GM19397 (cell line): ENCODE data around the gene POLD3.
"Not testable (repeated sequence)": the region's sequence is repeated elsewhere in the genome, so short reads cannot be mapped to it uniquely, and the experiment has no call there.

Experiments
- ATAC-seq: cut with Tn5 transposase; IDR thresholded peaks from one replicate; pipeline ENCODE4 v1.9.1; 2021; ENCODE audit warnings: mild to moderate bottlenecking, moderate library complexity; ENCODE audit not compliant: unreplicated experiment

The POLD3 gene

DNA sequence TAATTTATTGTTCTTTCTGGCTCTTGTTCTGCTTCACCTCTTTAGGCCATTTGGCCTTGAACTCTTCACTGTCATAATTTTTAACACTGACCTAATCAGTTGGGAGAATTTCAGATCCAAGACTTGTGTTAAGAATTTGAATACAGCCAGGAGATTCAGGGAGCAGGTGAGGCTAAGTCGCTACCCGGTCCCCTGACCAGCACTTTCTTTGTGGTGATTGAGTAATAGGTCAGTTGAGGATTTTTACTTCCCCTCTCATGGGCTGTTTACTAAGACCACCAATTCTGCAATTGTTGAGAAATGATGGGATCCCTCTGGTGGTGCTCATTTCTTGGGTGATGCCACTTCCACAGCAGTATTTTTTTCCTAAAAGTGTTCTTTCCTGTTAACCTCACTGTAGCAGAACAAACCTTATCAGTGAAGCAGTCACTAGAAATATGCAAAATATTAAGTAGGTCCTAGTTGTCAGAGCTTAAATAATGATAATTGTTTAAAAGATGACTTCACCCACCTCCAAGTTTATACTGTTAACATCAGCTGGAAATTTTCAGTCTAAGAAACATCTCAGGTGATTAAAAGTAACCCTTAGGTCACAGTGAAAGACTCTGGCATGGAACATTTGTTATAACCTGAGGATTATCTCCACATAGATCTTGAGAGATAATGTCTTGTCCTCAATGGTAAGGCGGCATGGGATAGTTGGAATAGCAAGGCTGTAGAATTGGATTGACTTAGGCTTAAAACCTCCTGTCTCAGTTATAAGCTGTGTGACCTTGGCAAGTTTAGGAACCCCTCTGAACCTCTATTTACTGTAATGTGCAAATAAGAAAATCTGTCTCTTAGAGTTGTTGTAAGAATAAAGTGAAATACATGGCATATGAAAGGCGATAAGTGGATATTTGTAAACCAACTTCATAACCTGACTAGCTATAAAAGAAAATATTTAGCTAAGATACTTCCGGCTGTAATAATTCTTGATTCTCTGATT, 41.3 kb downstream of the POLD3 start:
- no peak for ATAC-seq

DNA sequence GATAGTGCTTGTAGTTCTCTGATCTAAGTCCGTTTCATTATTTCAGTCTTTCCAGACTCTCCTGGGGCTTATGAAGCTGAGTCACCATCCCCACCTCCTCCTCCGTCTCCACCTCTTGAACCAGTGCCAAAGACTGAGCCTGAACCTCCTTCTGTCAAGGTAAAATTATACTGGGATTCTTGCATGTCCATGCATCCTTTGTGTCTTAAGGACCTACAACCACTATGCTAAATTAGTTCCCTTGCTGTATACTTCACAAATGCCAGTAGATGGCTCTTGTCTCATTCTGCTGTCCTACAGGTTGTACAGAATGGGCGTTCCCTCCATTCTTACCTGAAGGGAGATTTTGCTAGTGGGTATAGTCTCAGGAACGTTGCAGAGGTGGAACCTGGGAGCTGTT, 42.2 kb downstream of the POLD3 start:
- no peak for ATAC-seq

DNA sequence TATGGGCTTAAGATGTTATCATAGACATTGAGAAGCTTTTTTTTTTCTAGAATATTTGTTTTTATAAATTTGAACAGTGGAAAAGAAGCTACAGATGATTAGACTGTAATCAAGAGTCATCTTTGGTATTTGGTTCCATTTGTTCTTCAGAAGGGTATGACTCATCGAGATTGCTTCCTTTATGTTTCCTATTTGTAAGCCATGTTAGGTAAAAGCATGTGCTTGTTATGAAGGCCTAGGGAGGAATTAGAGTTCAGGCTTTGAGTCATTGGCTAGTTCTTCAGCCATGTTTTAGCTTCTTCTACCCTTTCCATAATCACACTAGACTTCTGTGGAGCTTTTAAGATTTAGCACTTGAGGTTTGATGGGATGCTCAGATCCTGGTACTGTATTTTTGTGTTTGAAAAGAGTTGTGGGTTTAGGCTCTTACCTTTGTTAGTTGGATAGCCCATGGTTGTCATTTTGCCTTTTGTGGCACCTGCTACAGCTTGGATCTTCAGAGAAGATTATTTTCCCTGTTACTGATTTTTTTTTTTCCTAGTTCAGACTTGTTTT, 44.3 kb downstream of the POLD3 start:
- ATAC-seq = no peak

DNA sequence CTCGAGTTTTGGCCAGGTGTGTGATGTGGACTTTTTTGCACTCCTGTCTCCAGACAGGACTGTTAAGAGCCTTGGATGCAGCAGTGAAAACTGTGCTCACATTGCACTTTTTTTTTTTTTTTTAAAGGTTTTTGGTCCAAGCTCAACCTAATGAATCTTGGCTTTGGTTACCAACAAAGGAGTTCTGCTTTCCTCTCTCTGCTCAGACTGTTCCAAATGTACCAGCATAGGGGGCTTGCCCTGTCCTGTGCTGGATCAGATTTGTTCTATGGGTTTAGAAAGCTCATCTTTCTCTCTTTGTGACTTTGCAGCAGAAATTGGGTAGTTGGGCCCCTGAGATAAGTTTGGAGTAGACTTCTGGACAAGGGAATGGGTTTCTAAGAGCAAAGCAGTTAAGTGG, 45.3 kb downstream of the POLD3 start:
- ATAC-seq = no peak

DNA sequence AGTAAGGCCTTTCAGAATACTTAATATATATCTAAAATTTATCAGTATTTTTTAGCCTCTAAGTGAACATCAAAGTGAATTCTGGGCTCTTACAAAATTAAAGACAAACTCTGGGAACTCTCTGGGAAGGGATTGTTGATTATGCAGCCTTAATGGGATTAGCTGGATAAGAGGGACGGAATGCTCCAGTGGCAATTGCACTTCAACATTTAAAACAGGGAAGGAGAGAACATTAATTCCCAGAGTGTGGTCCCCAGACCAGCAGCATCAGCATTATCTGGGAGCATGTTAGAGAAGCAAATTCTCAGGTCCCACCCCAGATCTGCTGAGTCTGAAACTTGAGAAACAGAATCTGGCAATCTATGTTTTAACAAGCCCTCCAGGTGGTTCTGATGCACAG, 46.5 kb downstream of the POLD3 start:
- no peak for ATAC-seq

DNA sequence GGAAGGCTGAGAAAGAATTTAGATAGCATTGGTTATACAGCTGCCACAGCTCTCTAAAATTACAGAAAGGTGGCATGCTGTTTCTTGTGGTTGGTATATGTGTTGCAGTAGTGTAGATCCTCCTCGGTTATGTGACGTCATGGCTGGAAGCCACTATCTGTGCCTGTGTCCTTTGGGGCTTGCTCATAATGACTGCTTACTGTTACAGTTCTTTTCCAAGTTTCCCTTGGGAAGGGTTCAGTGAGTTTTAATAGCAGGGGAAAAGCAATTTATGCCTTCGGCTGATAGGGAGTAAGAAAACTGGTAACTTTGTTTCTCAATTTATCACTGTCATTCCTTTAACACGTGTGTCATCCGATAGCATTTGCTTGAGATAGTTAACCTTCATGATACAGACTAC, 47.2 kb downstream of the POLD3 start:
- no peak for ATAC-seq

DNA sequence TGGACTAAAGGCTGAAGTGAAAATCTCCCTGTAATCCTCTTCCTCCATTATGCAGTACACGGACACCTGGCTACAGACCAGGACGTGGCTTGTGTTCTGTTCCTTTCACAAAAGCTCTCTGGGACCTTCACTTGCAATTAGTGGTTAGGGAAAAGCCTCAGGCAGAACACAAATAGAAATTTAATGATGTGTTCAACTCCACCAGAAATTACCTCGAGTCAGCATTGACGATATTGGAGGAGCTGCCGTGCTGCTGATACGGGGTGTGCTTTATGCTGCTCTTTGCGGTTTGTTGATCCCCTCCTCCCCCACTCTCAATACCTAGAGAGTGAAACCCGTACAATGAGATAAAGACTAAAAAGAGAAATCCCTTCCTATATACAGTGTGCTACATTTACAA, 48.9 kb downstream of the POLD3 start:
- ATAC-seq = no peak

DNA sequence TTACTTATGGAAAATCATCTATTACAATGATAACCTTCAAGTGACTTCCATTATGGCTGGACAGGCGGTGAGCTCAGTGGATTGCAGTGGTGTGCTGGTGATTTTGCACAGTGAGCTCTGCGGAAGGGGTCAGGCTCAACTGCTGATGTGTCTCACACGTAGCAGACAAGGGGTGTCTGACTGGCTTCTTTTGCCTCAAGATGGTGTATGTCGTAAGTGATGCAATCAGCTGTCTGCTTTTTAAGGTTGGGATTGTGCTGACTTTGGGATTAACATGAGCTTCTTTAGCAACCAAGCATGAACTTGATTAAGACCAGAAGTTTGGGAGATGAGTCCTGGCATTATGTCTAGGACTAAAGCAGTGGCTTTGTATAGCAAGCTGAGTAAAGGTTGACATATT, 49.5 kb downstream of the POLD3 start:
- ATAC-seq = no peak

DNA sequence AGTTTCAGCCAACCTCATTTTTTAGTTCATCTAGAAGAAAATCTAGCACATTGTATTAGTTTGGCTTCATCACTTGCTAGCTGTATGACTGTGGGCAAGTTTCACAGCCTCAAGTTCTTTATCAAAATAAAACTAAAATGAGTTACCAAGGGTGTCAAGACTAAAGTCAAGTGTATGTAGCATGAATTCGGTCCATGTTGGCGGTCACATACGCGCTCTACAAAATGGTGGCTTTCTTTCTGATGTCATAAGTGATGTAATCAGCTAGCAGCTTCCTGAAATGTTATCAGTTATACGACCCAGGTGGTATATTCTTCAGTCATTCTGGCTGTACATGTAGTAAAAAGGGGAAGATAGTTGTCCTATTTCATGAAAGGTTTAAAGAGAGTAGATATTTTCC, 50.5 kb downstream of the POLD3 start:
- ATAC-seq = no peak

DNA sequence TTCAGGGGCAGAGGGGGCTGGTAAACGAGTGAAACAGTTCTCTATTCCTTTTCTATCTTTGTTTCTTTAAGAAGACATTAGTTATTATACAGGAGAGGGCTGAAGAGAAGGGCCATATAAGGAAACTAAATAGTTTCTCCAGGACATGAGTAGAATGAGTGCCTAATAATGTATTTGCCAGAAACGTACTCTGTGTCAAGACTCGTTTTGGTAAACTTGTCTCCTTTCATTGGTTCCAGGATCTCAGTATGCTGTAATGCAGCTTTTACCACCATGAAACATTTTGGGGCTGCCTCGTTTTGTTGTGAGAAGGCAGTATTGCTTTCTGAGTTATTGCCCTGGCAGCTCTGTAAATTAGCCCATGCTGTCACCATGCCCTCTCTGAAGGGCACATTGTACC, 51.7 kb downstream of the POLD3 start:
- ATAC-seq = no peak

DNA sequence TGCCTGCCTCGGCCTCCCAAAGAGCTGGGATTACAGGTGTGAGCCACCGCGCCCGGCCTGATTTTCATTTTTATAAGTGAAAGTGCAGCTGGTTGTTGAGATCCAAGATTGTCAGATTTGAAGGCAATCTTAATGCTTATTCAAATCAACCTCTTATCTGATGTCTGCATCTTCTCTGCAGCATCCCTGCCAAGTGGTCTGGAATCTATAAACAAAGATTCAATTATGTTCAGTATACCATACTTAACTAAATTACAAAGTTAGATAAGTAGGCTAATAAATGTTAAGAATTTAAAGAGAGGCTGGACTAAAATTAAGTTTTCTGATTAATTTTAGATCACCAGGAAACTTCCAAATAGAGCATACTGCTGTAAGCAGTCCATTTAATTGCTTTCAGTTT, 53.8 kb downstream of the POLD3 start:
- no peak for ATAC-seq

DNA sequence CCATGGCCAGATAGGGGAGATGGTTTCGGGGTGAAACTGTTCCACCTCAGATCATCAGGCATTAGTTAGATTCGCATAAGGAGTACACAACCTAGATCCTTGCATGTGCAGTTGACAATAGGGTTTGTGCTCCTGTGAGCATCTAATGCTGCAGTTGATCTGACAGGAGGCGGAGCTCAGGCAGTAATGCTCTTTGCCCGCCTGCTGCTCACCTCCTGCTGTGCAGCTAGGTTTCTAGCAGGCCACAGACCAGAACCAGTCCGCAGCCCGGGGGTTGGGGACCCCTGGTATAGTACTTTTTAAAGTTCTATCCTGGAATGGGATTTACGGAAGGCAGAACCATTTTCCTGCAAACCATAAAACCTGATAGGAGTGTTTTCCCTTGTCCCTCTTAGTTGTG, 54.6 kb downstream of the POLD3 start:
- ATAC-seq = no peak

DNA sequence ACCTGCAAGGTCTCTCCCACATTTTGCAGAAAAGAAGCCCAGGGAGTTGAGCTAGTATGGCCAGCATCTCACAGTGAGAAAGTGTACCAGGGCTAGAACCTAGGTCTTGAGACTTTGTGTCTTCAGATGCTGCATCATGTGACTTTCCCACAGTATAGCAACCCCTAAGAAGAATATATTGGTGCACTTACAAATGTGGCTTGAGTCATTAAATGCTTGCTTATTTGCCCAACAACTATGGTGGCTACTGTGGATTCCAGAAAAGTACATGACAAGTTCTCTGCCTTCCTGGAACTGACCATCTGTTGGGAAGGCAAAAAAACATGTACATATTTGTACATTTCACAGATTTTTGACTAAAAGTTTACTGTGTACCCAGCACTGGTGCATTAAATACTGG, 55.0 kb downstream of the POLD3 start:
- ATAC-seq = no peak

DNA sequence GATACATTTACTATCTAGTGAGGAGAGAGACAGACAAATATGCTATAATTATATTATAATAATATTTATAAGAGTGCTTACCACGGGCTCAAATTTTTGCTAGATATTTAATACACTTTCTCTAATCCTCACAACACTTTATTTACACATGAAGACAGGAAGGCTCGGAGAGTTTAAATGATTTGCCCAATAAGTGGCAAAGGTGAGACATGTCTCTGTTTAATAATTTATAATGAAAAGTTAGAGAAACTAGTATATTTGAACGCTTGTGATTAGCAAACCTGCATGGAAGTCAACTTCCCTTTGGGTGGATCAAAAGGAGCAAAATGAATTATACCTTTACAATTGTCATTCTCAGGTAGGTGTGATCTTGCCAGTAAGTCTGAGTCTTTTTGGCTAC, 55.4 kb downstream of the POLD3 start:
- ATAC-seq = no peak

DNA sequence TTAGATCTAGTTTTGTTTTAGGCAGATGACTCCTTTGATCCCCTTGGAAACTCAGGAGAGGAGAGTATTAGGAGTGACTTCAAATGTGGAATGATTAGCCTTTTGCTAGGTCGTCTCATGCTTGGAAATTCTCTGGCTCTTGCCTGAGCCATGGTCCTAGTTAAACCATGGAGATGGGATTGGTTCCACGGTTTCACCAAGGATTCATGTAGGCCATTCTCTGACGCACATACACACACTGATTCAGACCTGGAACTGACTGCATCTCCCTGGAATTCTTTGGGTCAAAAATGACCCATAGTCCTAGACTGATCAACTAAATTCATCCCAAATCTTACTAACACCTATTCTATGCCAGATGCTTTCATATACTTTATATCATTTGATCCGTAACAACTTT, 56.5 kb downstream of the POLD3 start:
- ATAC-seq = no peak

DNA sequence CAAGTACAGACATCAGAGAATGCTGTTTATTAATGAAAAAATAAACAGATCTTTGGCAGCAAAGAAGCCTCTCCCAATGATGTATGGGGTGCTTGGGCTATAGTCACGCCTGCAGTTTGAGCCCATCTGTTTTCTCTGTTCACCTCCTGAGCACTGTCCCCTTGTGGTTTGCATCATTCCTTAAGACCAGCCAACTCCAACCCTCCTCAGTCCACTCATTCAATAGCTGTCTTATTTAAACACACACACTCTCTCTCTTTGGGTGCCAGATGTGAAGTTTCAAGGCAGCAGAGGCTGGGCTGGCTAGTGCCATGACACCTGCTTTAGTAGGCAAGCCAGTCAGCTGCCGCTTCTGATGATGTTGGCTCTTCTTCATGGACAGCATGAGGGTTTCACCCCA, 58.1 kb downstream of the POLD3 start:
- ATAC-seq = no peak

DNA sequence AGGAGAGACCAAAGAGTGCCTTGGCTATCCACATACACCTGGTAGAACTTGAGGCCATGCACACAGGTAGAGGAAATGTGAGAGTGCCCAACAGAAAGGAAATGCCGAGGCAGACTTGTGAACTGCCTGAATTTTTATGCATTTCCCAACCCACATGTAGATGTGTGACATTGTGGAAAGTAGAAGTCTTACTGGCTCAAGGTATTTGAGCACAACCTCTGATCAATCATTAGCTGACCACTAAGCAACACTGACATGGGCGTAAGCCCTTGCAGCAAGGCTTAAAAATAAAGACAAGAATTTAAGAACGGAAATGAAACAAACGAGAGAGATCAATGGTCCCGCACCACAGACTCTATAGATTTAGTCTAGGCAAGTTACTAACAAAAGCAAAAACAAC, 62.6 kb downstream of the POLD3 start:
- ATAC-seq = no peak

DNA sequence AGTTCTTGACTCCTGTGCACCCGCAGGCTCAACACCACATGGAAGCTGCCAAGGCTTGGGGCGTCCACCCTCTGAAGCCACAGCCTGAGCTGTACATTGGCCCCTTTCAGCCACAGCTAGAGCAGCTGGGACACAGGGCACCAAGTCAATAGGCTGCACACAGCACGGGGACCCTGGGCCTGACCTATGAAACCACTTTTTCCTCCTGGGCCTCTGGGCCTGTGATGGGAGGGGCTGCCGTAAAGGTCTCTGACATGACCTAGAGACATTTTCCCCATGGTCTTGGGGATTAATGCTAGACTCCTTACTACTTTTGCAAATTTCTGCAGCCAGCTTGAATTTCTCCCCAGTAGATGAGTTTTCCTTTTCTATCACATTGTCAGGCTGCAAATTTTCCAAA, 66.7 kb downstream of the POLD3 start:
- not testable (repeated sequence) for ATAC-seq

DNA sequence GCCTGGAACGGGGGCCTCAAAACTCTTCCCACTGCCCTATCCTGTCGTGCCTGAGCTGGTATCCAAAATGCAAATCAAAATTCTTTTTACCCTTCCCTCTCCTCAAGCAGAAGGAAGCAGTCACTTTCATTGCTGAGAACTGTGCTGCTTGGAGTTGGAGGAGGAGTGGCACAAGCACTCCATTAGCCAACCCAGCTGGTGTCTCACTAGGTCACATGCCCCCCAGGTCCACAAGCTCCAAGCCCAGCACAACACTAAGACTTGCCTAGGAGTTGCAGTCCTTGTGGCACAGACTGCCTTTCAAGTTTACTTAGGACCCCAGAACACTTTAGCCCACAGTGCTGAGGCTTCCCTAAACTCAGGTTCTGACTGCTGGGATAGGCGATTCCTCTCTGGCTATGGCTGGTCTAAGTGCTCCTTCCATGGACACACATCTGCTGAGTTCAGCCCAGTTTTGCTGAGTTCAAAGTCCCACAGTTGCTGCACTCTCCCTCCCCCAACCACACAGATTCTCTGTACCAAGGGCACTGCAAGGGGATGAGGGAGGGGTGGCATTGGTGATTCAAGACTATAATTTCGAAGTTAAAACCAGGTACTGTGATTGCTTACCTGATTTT, 70.2 kb downstream of the POLD3 start:
- no peak for ATAC-seq

DNA sequence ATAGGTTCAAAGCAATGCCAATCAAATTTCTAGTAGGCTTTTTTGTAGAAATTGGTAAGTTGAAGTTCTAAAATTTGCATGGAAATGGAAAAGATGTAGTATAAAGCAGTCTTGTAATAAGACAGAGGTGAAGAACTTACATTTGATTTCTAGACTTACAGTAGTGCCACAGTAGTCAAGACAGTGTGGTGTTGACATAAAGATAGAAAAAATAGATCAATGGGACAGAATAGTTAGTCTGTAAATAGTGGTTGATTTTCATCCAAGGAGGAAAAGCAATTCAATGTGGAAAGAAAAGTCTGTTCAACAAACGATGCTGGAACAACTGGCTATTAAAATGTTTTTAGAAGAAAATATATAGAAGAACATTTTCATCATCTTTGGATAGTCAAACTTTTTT, 70.9 kb downstream of the POLD3 start:
- ATAC-seq = no peak

DNA sequence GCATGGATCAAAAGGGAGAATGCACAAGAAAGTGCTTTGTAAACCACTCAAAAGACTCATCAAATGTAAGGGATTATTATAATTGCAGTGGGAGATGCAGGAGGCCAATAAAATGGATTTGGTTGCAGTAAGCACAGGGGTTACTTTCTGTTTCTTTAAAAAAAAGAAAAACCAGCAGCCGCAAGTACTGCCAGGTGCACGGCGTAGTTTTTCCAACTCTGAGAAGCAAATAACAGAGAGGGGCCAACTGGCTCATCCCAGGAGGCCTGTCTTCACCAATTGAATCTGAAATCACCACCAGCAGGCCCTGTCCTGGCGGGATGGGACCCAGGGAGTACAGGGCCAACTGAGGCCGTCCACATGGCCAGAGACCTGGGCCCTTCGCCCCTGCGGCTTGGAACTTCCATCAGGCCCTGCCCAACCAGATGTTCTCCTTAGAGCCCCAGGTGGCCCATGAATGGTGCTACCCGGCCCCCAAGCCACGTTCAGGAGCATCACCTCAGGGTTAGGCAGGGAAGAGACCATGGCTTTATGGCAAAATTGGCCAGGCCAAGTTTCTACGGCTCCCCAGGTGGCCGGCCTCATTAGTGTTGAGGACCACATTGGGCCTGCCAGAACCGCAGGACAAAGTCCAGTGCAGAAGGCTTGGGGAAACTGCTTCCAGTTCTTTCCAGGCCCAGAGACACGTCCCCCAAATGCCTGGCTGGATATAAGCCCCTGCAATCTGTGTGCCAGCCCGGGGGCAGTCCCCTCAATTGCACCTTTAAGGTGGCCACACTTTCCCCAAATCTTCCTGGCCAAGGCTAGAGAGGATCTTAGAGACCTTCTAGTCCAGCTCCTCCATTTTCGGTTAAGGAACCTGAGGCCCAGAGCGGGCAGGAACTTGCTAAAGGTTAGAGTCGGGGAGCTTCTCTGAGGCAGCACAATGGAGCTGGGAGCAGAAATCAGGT, 77.1 kb downstream of the POLD3 start:
- no peak for ATAC-seq
